Common myeloid progenitor, CD34-positive (primary cell): ENCODE data around the gene LSM3.

Source experiments
- CTCF ChIA-PET: fragments of 350-600 bp; sonication (Branson Sonifier 250); formaldehyde crosslinking; loops from one replicate; lab custom pipeline; 2021; ENCODE audit warnings: antibody characterized with exemption; lab: Charles Lee
- POLR2A ChIA-PET: fragments of 350-600 bp; sonication (Branson Sonifier 250); formaldehyde crosslinking; loops from one replicate; lab custom pipeline; 2021; ENCODE audit warnings: antibody characterized with exemption; lab: Charles Lee
- DNase-seq, 3 donors: peaks; one replicate each; pipeline versions ENCODE4 v3.0.0 to v3.0.0-alpha.2; 2013
- H3K27ac ChIP-seq, 2 experiments: 1 replicate in 1 of 2; 2 replicates in 1 of 2; pipeline ENCODE4 v1.7.0; 2013; ENCODE audit warnings: inconsistent platforms in 2 of 2, low read length in 2 of 2, mild to moderate bottlenecking in 2 of 2, low read depth in 1 of 2, moderate library complexity in 1 of 2; ENCODE audit not compliant: severe bottlenecking in 2 of 2, insufficient read depth in 1 of 2, poor library complexity in 1 of 2
- H3K27me3 ChIP-seq, 5 experiments: replicated peaks in 2 of 5; 1 replicate in 3 of 5; 2 replicates in 2 of 5; pipeline versions ENCODE4 v1.6.1 to v1.7.0; 2013; ENCODE audit warnings: low read length in 4 of 5, mild to moderate bottlenecking in 2 of 5, moderate library complexity in 2 of 5, inconsistent platforms in 1 of 5; ENCODE audit not compliant: insufficient read depth in 5 of 5, control insufficient read depth in 4 of 5
- H3K36me3 ChIP-seq, 4 experiments: 1 replicate in 2 of 4; 2 replicates in 2 of 4; pipeline versions ENCODE4 v1.6.1 to v1.7.0; 2013; ENCODE audit warnings: low read length in 3 of 4, control low read depth in 1 of 4, mild to moderate bottlenecking in 1 of 4; ENCODE audit not compliant: control insufficient read depth in 4 of 4, insufficient read depth in 4 of 4
- H3K4me1 ChIP-seq, 4 experiments: 1 replicate in 3 of 4; 2 replicates in 1 of 4; pipeline versions ENCODE4 v1.6.1 to v1.7.1; 2013; ENCODE audit warnings: low read length in 3 of 4, mild to moderate bottlenecking in 3 of 4, control low read depth in 1 of 4, inconsistent platforms in 1 of 4, moderate library complexity in 1 of 4; ENCODE audit not compliant: control insufficient read depth in 4 of 4, insufficient read depth in 4 of 4; ENCODE audit errors: control extremely low read depth in 1 of 4
- H3K4me3 ChIP-seq, 7 experiments: 1 replicate in 4 of 7; 2 replicates in 3 of 7; pipeline versions ENCODE4 v1.5.1 to v1.7.0; 2013; ENCODE audit warnings: mild to moderate bottlenecking in 7 of 7, low read length in 6 of 7, moderate library complexity in 6 of 7, inconsistent platforms in 2 of 7, low read depth in 2 of 7, control low read depth in 1 of 7; ENCODE audit not compliant: insufficient read depth in 4 of 7, control insufficient read depth in 1 of 7; ENCODE audit errors: extremely low read depth in 1 of 7
- H3K9me3 ChIP-seq, 5 experiments: 1 replicate in 4 of 5; 2 replicates in 1 of 5; pipeline versions ENCODE4 v1.6.1 to v1.7.1; 2013; ENCODE audit warnings: low read length in 4 of 5, mild to moderate bottlenecking in 2 of 5, inconsistent platforms in 1 of 5, low read depth in 1 of 5, moderate library complexity in 1 of 5; ENCODE audit not compliant: control insufficient read depth in 4 of 5, insufficient read depth in 2 of 5; ENCODE audit errors: control extremely low read depth in 1 of 5
- WGBS: methylation state at CpG from one replicate; pipeline ENCODE4 v1.1.5; 2013; ENCODE audit not compliant: insufficient coverage; 5-methylcytosine and 5-hydroxymethylcytosine counted together

The LSM3 gene

GRCh38 chr3:14156201-14156600 is 22.4 kb upstream of the LSM3 start:
- Histone ChIP-seq H3K9me3 (peaks cover 0 to 7% (median 0%) of the 10 kb centered on the region in 5 experiments), H3K4me1 (peaks cover 0 to 2% (median 0%) of the 10 kb centered on the region in 4 experiments), H3K4me3 (no peak overlapping the region), H3K27me3 (no peaks in the 10 kb centered on the region), H3K27ac (no peak overlapping the region), H3K36me3 (peaks cover 23 to 87% (median 64%) of the 10 kb centered on the region in 4 experiments)
- ChIA-PET CTCF (interaction anchor here (1.7 kb wide), 1 partner anchor 47 kb away, joined by 6 read pairs; no protein-coding TSS in a partner anchor), POLR2A (interaction anchor here (1.7 kb wide), 1 partner anchor 22 kb away, joined by 7 read pairs; the partner anchor contains the start of genes LSM3 and XPC)
- DNase-seq, result no peak
- 100% methylated on average over 5 of the region's 7 CpGs for WGBS

GRCh38 chr3:14156843-14157561 is 21.6 kb upstream of the LSM3 start:
- Histone ChIP-seq H3K4me3 (no peak overlapping the region), H3K4me1 (peaks cover 0 to 2% (median 0%) of the 10 kb centered on the region in 4 experiments), H3K36me3 (peaks cover 20 to 87% (median 68%) of the 10 kb centered on the region in 4 experiments), H3K27me3 (no peaks in the 10 kb centered on the region), H3K27ac (no peak overlapping the region), H3K9me3 (peaks cover 0 to 15% (median 2%) of the 10 kb centered on the region in 5 experiments)
- DNase-seq, result no peak
- CTCF ChIA-PET, result interaction anchor here (1.0 to 1.9 kb wide), 4 partner anchors 10 to 46 kb away, joined by 3 to 7 read pairs (median 5); no protein-coding TSS in a partner anchor
- POLR2A ChIA-PET, result interaction anchor here (1.7 kb wide), 1 partner anchor 22 kb away, joined by 7 read pairs; the partner anchor contains the start of genes LSM3 and XPC
- 97% methylated on average over 9 of the region's 13 CpGs for WGBS

- ChIA-PET POLR2A (interaction anchor here (1.7 kb wide), 1 partner anchor 21 kb away, joined by 7 read pairs; the partner anchor contains the start of genes LSM3 and XPC), CTCF (interaction anchor here (1.0 to 2.3 kb wide), 6 partner anchors 10 to 45 kb away, joined by 3 to 8 read pairs (median 5); no protein-coding TSS in a partner anchor)
- Histone ChIP-seq H3K36me3 (peaks cover 23 to 87% (median 72%) of the 10 kb centered on the region in 4 experiments), H3K4me1 (peaks cover 0 to 2% (median 0%) of the 10 kb centered on the region in 4 experiments), H3K9me3 (peaks cover 2 to 24% (median 8%) of the 10 kb centered on the region in 5 experiments), H3K27me3 (no peaks in the 10 kb centered on the region), H3K27ac (no peak overlapping the region), H3K4me3 (no peak overlapping the region)
- no peak for DNase-seq
- WGBS, result 97% methylated on average over 9 of the region's 9 CpGs
These were observed 20.7 kb upstream of the LSM3 start for GRCh38 chr3:14157951-14158350.

GRCh38 chr3:14158370-14158769 is 20.2 kb upstream of the LSM3 start:
- Histone ChIP-seq H3K36me3 (peaks cover 25 to 87% (median 72%) of the 10 kb centered on the region in 4 experiments), H3K27me3 (no peaks in the 10 kb centered on the region), H3K27ac (no peak overlapping the region), H3K4me1 (peaks cover 0 to 2% (median 0%) of the 10 kb centered on the region in 4 experiments), H3K4me3 (no peak overlapping the region), H3K9me3 (peaks cover 3 to 27% (median 8%) of the 10 kb centered on the region in 5 experiments)
- ChIA-PET POLR2A (no interaction called here), CTCF (interaction anchor here (1.4 to 2.3 kb wide), 5 partner anchors 9 to 23 kb away, joined by 4 to 8 read pairs (median 4); no protein-coding TSS in a partner anchor)
- DNase-seq, result no peak
- 100% methylated on average over 11 of the region's 14 CpGs for WGBS

GRCh38 chr3:14159426-14159825 is 19.2 kb upstream of the LSM3 start:
- Histone ChIP-seq H3K9me3 (peaks cover 3 to 36% (median 11%) of the 10 kb centered on the region in 5 experiments), H3K4me1 (peaks cover 0 to 2% (median 0%) of the 10 kb centered on the region in 4 experiments), H3K27me3 (no peaks in the 10 kb centered on the region), H3K27ac (no peak overlapping the region), H3K36me3 (peaks cover 28 to 88% (median 72%) of the 10 kb centered on the region in 4 experiments), H3K4me3 (no peak overlapping the region)
- CTCF ChIA-PET, result interaction anchor here (1.4 to 2.3 kb wide), 4 partner anchors 11 to 263 kb away, joined by 4 to 8 read pairs (median 4); no protein-coding TSS in a partner anchor
- POLR2A ChIA-PET, result interaction anchor here (0.7 kb wide), 1 partner anchor 1129 kb away, joined by 3 read pairs; no protein-coding TSS in a partner anchor
- DNase-seq, result no peak
- 97% methylated on average over 5 of the region's 8 CpGs for WGBS

- Histone ChIP-seq H3K36me3 (peaks cover 31 to 100% (median 83%) of the 10 kb centered on the region in 4 experiments), H3K4me3 (no peak overlapping the region), H3K4me1 (no peaks in the 10 kb centered on the region), H3K27me3 (no peaks in the 10 kb centered on the region), H3K27ac (no peak overlapping the region), H3K9me3 (peaks cover 3 to 39% (median 11%) of the 10 kb centered on the region in 5 experiments)
- no CpG with 5 or more reads among the region's 2 CpGs for WGBS
- POLR2A ChIA-PET, result no interaction called here
- DNase-seq, result peak in 2 of 3 donors; percentile 24 to 26
- CTCF ChIA-PET, result interaction anchor here (1.1 to 1.4 kb wide), 2 partner anchors 9 to 10 kb away, joined by 4 to 6 read pairs; no protein-coding TSS in a partner anchor
These were observed 17.3 kb upstream of the LSM3 start for GRCh38 chr3:14161282-14161681.
